ENCODE data around the gene ZNF101. TPM values are rescaled to one million over a fixed set of nuclear protein-coding genes. Genes with fewer than 3 reads are reported as not detected.
"Not testable (repeated sequence)": the region's sequence is repeated elsewhere in the genome, so short reads cannot be mapped to it uniquely, and the experiment has no call there.

ZNF101 gene
- total RNA-seq, 2 donors from 2014 or later = 4.9 to 6.4 TPM

GRCh38 chr19:19691683-19692082 is 23.0 kb downstream of the ZNF101 start:
- DNase-seq (no peak), ATAC-seq (no peak)
- intact Hi-C loops (cut with DNase I) = no loop called here

DNA sequence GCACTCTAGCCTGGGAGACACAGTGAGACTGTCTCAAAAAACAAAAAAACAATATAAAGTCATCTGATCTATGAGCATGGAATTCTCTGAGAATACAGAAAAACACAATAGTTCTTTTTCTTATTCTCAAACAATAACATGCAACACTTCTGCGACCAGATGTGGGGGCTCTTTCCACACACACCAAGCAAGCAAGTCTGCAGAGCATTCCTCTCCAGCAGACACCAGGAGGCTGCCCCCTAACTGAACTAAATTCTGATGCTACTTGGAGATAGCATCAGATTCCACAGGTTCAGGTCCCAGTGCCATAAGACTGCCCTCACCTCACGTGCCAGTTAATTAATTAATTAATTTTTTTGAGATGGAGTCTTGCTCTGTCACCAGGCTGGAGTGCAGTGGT is 27.7 kb downstream of the ZNF101 start:
- intact Hi-C loops (cut with DNase I) = no loop called here
- ATAC-seq (no peak), DNase-seq (no peak)

- DNase-seq (no peak), ATAC-seq (no peak)
- intact Hi-C loops (cut with DNase I) = no loop called here
Observed at GRCh38 chr19:19697589-19697988, 28.9 kb downstream of the ZNF101 start.

DNA sequence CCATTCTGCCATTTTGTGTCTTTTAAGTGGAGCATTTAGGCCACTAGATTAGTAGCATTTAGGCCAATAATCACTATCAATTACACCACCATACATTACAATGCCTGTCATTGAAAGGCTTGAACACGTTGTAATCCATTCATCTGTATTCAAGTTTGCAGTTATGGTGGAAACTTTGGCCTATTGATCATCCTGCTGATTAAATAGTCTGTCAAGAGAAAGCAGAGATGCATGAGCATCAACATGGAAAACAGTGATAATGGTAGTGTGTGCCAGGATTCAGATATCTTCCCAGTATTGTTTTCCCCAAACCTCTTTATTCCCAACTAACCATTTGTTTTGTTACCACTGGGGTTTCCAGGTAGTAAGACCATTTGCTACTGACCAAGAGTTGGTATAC is 31.9 kb downstream of the ZNF101 start:
- DNase-seq; ATAC-seq; intact Hi-C loops (cut with DNase I): not testable (repeated sequence)

DNA sequence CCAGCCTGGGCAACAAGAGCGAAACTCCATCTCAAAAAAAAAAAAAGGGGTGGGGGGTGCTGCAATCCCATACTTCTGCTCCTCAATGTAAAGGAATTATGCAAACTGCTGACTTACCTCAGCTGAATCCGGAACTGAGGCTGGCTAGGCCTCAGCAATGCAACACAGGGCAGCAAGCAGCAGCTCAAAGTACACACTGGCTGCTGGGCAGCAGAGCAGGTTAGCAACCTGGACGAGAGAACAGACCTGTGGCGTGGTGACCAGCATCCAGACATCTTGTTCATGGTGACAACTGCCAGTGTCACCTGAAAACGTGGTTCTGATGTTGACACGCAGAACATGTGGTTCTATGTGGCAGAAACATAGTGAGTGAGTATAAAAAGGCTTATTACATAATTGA is 36.2 kb downstream of the ZNF101 start:
- no peak for ATAC-seq
- intact Hi-C loops (cut with DNase I) = no loop called here
- DNase-seq = no peak

- DNase-seq (no peak), ATAC-seq (no peak)
- intact Hi-C loops (cut with DNase I) = no loop called here
Observed at GRCh38 chr19:19710506-19710905, 41.9 kb downstream of the ZNF101 start.

GRCh38 chr19:19711306-19711933 is 42.8 kb downstream of the ZNF101 start:
- intact Hi-C loops (cut with DNase I) = no loop called here
- no peak for DNase-seq
- ATAC-seq = no peak

DNA sequence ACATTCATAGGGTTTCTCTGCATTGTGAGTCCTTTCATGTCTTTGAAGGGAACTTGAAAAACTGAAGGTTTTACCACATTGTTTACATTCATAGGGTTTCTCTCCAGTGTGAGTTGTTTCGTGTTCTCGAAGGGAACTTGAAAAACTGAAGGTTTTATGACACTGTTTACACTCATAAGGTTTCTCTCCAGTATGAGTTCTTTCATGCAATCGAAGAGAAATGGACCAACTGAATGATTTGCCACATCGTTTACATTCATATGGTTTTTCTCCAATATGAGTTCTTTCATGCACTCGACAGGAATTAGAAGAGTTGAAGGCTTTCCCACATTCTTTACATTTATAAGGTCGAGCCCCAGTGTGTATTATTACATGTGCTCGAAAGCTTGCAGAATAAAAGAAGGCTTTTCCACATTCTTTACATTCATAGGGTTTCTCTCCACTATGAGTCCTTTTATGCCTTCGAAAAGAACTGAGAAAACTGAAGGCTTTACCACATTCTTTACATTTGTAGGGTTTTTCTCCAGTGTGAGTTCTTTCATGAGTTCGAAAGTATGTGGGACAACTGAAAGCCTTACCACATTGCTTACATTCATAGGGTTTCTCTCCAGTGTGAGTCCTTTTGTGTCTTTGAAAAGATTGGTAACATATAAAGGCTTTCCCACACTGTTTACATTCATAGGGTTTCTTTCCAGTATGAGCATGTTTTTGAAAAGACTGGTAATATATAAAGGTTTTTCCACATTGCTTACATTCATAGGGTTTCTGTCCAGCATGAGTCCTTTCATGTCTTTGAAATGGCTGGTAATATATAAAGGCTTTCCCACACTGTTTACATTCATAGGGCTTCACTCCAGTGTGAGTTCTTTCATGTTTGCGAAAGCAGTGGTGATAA is 43.5 kb downstream of the ZNF101 start:
- no peak for ATAC-seq
- DNase-seq = no peak
- intact Hi-C loops (cut with DNase I) = no loop called here

DNA sequence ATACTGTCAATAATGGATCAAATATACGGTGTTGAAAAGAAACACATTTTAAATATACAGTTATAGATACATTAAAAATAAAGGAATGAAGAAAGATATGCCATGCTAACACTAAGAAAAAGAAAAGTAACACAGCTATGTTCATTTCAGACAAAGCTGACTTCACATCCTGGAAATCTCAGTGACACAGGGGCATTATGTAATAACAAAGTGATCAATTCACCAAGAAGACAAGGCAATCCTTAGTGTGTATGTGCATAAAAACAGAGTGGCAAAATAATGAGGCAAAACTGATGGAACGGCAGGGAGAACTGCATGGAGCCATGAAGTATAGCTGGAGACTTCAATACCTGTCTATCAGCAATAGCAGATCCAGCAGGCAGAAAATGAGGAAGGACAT is 51.2 kb downstream of the ZNF101 start:
- no peak for DNase-seq
- no peak for ATAC-seq
- intact Hi-C loops (cut with DNase I) = no loop called here

DNA sequence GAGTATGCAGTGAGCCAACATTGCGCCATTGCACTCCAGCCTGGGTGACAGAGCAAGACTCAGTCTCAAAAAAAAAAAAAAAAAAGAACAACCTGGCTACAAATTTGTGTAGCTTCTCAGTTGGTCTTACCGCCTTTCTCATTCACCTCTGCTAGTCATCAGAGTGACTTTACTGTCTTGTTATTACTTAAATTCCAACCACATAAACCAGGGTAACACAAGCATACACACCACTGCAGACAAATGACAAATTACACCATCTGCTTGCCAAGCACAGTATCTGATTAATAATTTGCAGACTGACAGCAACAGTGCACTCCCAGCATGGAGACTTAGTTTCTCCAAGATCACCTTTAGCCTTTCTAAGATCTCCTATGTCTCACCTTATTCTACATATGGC is 53.3 kb downstream of the ZNF101 start:
- ATAC-seq (no peak), DNase-seq (no peak)
- intact Hi-C loops (cut with DNase I) = no loop called here

DNA sequence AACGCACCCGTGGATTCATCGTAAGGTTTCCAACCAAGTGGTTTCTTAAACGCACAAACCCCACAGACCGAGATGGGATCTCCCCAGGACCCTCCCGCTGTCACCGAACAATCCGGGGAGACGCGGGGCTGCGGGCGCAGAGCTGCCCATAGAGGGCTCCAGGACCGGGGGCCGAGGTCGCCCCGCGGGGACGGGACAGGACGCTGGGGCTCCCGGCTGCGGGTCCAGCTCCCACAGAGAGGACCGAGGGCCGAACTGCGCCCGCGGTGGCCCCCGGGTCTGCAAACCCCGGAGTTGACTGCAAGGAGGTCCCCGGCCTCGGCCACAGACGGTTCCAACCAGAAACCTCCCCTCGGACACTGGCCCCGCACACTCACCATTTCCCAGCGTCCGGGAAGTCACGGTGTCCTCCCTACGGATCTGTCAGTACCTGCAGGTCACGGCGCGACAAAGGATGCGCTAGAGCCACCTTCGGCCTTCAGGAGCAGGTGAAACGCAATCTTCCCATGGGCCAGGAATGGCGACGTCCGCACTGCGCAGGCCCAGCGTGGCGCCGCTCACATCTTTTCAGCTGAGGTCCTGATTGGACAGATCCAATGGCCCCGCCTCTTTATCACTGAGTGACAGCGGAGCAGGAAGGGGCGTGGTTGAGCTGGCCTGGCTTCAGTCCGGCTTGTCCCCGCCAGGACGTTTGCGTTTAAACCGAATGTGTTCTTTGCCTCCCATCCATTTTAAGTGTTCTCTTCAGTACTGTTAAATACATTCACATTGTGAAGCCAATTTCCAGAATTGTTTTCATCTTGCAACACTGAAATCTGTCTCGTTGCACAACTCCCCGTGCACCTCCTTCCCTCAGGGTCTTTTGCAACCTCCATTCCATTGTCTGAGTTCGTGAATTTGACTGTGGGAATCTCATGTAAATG is 64.2 kb downstream of the ZNF101 start, which contains the start of gene ZNF14:
ZNF14 (minus strand) TSS at position 534 of the 923 bp plus-strand sequence; CDS start at position 380, 154 bp downstream.
- intact Hi-C loops (cut with DNase I) = no loop called here
- peak; percentile 95 for DNase-seq
- ATAC-seq = peak; percentile 100

Other genes starting within 250 kb of the ZNF101 start
- under 1 TPM; 0.50 to 0.88 TPM for gene TSSK6, start 153.3 kb upstream of the ZNF101 start, total RNA-seq
- gene NDUFA13, start 152.6 kb upstream of the ZNF101 start, total RNA-seq = 100 to 1,000 TPM; 850 to 852 TPM
- gene YJEFN3, start 139.9 kb upstream of the ZNF101 start, total RNA-seq = 1 to 10 TPM; 2.7 to 2.9 TPM
- gene CILP2, start 130.6 kb upstream of the ZNF101 start, total RNA-seq = under 1 TPM; 0.32 to 0.71 TPM
- under 1 TPM; 0.35 to 0.37 TPM for gene PBX4, start 50.2 kb upstream of the ZNF101 start, total RNA-seq
- 1 to 10 TPM in 1 of 2 donors, under 1 TPM in 1; 0.47 to 2.6 TPM for gene LPAR2, start 40.6 kb upstream of the ZNF101 start, total RNA-seq
- gene GMIP, start 25.2 kb upstream of the ZNF101 start, total RNA-seq = 1 to 10 TPM; 5.8 to 7.5 TPM
- gene ATP13A1, start 5.2 kb upstream of the ZNF101 start, total RNA-seq = 10 to 100 TPM; 24.1 to 29.6 TPM
- gene ZNF14, start 64.3 kb downstream of the ZNF101 start, total RNA-seq = 1 to 10 TPM; 4.6 to 4.7 TPM
- 10 to 100 TPM; 12.5 to 12.8 TPM for gene ZNF506, start 152.9 kb downstream of the ZNF101 start, total RNA-seq
- gene ZNF253, start 197.0 kb downstream of the ZNF101 start, total RNA-seq = 1 to 10 TPM; 6.3 to 8.2 TPM
- gene ZNF93, start 232.1 kb downstream of the ZNF101 start, total RNA-seq = 1 to 10 TPM; 2.7 to 3.4 TPM

Data from left cardiac atrium (tissue), 4 donors.